Naive thymus-derived CD4-positive, alpha-beta T cell (primary cell): ENCODE measurements around the gene OR51A7. TPM values are rescaled to one million over a fixed set of nuclear protein-coding genes. Genes with fewer than 3 reads are reported as not detected.
"Not testable (repeated sequence)": the region's sequence is repeated elsewhere in the genome, so short reads cannot be mapped to it uniquely, and the experiment has no call there.

Experiments used
- ATAC-seq: fragments of 150-1000 bp; cut with Tn5 transposase; 2 replicates; pipeline ENCODE4 v1.10.0; 2021; ENCODE audit warnings: mild to moderate bottlenecking, moderate library complexity
- CTCF ChIA-PET: fragments of 350-600 bp; sonication (Branson Sonifier 250); formaldehyde crosslinking; loops from one replicate; lab custom pipeline; 2021; ENCODE audit warnings: antibody characterized with exemption; lab: Charles Lee
- POLR2A ChIA-PET: fragments of 350-600 bp; sonication (Branson Sonifier 250); formaldehyde crosslinking; loops from one replicate; lab custom pipeline; 2021; ENCODE audit warnings: antibody characterized with exemption, inconsistent platforms; lab: Charles Lee
- DNase-seq, 9 donors: peaks; one replicate each; pipeline versions ENCODE4 v3.0.0 to v3.0.0-alpha.2; 2020 to 2022; ENCODE audit warnings: mixed read lengths in 1 of 9
- H3K27ac ChIP-seq: one replicate; pipeline ENCODE4 v1.7.0; 2013; ENCODE audit warnings: mild to moderate bottlenecking, low read depth, low read length, moderate library complexity
- H3K27me3 ChIP-seq, 2 donors: one replicate each; pipeline ENCODE4 v1.7.0; 2013; ENCODE audit warnings: low read length in 2 of 2, mild to moderate bottlenecking in 2 of 2, moderate library complexity in 2 of 2; ENCODE audit not compliant: control insufficient read depth in 2 of 2, insufficient read depth in 2 of 2
- H3K36me3 ChIP-seq, 3 experiments: 1 replicate in 2 of 3; 2 replicates in 1 of 3; pipeline ENCODE4 v1.7.0; 2013; ENCODE audit warnings: low read length in 3 of 3, mild to moderate bottlenecking in 3 of 3, moderate library complexity in 1 of 3; ENCODE audit not compliant: insufficient read depth in 3 of 3, control insufficient read depth in 2 of 3
- H3K4me1 ChIP-seq, 2 donors: one replicate each; pipeline ENCODE4 v1.7.0; 2013; ENCODE audit warnings: low read length in 2 of 2, mild to moderate bottlenecking in 2 of 2, moderate library complexity in 1 of 2; ENCODE audit not compliant: control insufficient read depth in 2 of 2, insufficient read depth in 2 of 2
- H3K4me3 ChIP-seq: 2 replicates; pipeline ENCODE4 v1.7.0; 2013; ENCODE audit warnings: mild to moderate bottlenecking, low read length
- H3K9me3 ChIP-seq, 3 experiments: 1 replicate in 2 of 3; 2 replicates in 1 of 3; pipeline ENCODE4 v1.7.0; 2013; ENCODE audit warnings: low read length in 3 of 3; ENCODE audit not compliant: control insufficient read depth in 2 of 3
- H3K27ac Mint-ChIP-seq, 9 donors: one replicate each; pipeline ENCODE4 v1.8.0; 2020 to 2022; ENCODE audit warnings: mixed read lengths in 9 of 9, mild to moderate bottlenecking in 8 of 9, moderate library complexity in 5 of 9, inconsistent platforms in 2 of 9
- H3K27me3 Mint-ChIP-seq, 5 donors: one replicate each; pipeline ENCODE4 v1.8.0; 2021 to 2022; ENCODE audit warnings: mixed read lengths in 5 of 5, mild to moderate bottlenecking in 1 of 5
- H3K36me3 Mint-ChIP-seq, 5 donors: one replicate each; pipeline ENCODE4 v1.8.0; 2020 to 2022; ENCODE audit warnings: mixed read lengths in 5 of 5, mild to moderate bottlenecking in 3 of 5, inconsistent platforms in 1 of 5
- H3K4me1 Mint-ChIP-seq, 7 donors: one replicate each; pipeline ENCODE4 v1.8.0; 2020 to 2022; ENCODE audit warnings: mixed read lengths in 7 of 7, mild to moderate bottlenecking in 3 of 7, inconsistent platforms in 1 of 7
- H3K4me3 Mint-ChIP-seq, 10 donors: one replicate each; pipeline ENCODE4 v1.8.0; 2020 to 2022; ENCODE audit warnings: mild to moderate bottlenecking in 10 of 10, mixed read lengths in 10 of 10, moderate library complexity in 6 of 10, inconsistent platforms in 2 of 10
- H3K9me3 Mint-ChIP-seq, 11 donors: one replicate each; pipeline ENCODE4 v1.8.0; 2020 to 2022; ENCODE audit warnings: mixed read lengths in 11 of 11, mild to moderate bottlenecking in 4 of 11, inconsistent platforms in 1 of 11, moderate library complexity in 1 of 11
- intact Hi-C, 2 donors: fragments of 100-400 bp; cut with micrococcal nuclease; formaldehyde crosslinking; loops; one replicate each; pipeline ENCODE4 v1.15.1; 2023
- polyA plus RNA-seq, 2 donors: library from polyadenylated mRNA; unstranded; fragments of 300-500 nt; fragmentation: Illumina TruSeq; gene quantifications; one replicate each; pipeline ENCODE4 v1.2.3, GENCODE V29; 2021
- total RNA-seq, 6 experiments: library from RNA in 5 of 6; stranded (reverse) in 5 of 6; gene quantifications; 1 replicate in 5 of 6; 2 replicates in 1 of 6; pipeline ENCODE4 v1.2.3 and lab custom pipeline; 2021 to 2026

Gene OR51A7
- total and polyA plus RNA-seq, 7 experiments from 2014 or later, result not detected

DNA sequence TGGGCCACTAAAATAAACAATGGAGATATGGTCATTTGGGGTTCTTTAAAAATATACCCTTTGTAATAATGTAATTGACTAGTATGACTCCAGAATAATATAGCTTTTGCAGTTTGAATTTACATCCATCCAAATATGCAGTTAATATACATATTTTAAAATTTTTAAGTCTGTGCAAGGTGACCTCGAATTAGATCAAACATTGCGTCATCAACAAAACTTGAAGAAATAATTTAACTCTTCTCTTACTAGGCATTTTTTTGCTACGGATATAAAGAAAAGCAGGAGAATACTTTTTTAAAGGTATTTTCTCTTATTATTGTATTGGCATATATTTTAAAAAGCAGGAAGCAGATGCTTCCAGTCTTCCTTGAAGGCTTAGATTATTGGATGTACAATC lies 33.2 kb downstream of the OR51A7 start:
- Mint-ChIP-seq H3K9me3 (peaks cover 0 to 8% (median 0%) of the 10 kb centered on the region in 11 donors), H3K36me3 (no peaks in the 10 kb centered on the region), H3K4me1 (no peaks in the 10 kb centered on the region), H3K27ac (no peak overlapping the region), H3K4me3 (no peak overlapping the region), H3K27me3 (peaks cover 0 to 9% (median 0%) of the 10 kb centered on the region in 5 donors)
- Histone ChIP-seq H3K4me3 (no peak overlapping the region), H3K4me1 (no peaks in the 10 kb centered on the region), H3K27ac (no peak overlapping the region), H3K36me3 (no peaks in the 10 kb centered on the region), H3K27me3 (no peaks in the 10 kb centered on the region), H3K9me3 (no peaks in the 10 kb centered on the region)
- intact Hi-C loops, result no loop called here
- ATAC-seq, result no peak
- ChIA-PET CTCF (no interaction called here), POLR2A (no interaction called here)
- no peak for DNase-seq

DNA sequence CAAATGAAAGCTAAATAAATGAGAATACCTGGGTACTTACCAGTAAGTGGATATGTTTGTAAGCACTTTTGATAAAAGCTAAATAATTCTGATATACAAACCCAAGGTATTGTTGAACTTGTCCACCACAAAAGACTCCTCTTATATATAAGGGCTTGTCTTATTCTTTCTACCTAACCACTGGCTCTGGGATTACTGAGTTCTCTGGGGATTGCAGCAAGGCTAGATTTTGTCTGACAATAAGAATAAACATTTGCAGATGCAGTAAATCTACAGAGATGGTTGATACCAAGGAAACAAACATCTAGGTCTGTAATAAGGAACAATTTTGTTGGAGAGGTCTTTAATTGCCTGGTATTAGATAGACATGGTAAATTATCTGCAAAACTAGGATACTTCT lies 43.9 kb downstream of the OR51A7 start, which contains the start of gene OR51A4:
TSS of gene OR51A4 (minus strand) at position 101 of the 400 bp plus-strand sequence. CDS start 505 bp downstream, outside the sequence.
- DNase-seq (no peak), ATAC-seq (no peak)
- Mint-ChIP-seq H3K4me1 (no peaks in the 10 kb centered on the region), H3K4me3 (no peak within 1 kb of the TSS), H3K27ac (no peak within 1 kb of the TSS), H3K36me3 (no peaks in the 10 kb centered on the region), H3K27me3 (peaks cover 0 to 15% (median 4%) of the 10 kb centered on the region in 5 donors), H3K9me3 (peaks cover 0 to 2% (median 0%) of the 10 kb centered on the region in 11 donors)
- no peak within 1 kb of the TSS for H3K27ac ChIP-seq
- no peaks in the 10 kb centered on the region for H3K27me3 ChIP-seq
- H3K4me3 ChIP-seq, result no peak within 1 kb of the TSS
- ChIA-PET POLR2A (no interaction called here), CTCF (no interaction called here)
- intact Hi-C loops, result no loop called here
- H3K9me3 ChIP-seq, result no peaks in the 10 kb centered on the region
- H3K36me3 ChIP-seq, result no peaks in the 10 kb centered on the region
- no peaks in the 10 kb centered on the region for H3K4me1 ChIP-seq

DNA sequence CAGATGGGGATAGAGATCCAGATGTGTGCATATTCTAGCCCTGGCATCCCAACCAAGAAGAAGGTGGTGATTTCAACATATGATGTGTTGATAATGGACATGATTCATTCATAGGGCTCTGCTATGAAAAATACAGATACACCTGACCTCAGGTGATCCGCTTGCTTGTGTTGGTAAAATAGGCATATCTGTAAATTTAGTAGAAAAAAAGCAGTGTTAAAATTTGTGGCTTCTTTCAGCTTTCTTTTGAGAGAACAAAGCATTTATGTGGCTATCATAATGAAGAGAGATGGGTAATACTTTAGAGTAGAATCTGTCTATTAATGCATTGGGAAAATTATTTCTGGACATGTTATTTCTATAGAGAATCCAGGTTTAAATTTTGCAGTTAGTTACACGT lies 52.0 kb downstream of the OR51A7 start, which contains the start of gene OR51A2:
TSS of gene OR51A2 (minus strand) at position 101 of the 400 bp plus-strand sequence. CDS start at position 101, 0 bp downstream.
- H3K9me3 ChIP-seq, POLR2A ChIA-PET, H3K4me3 ChIP-seq, H3K27me3 ChIP-seq, H3K4me3 Mint-ChIP-seq, H3K27me3 Mint-ChIP-seq, H3K4me1 ChIP-seq, ATAC-seq, H3K27ac ChIP-seq, CTCF ChIA-PET, H3K4me1 Mint-ChIP-seq, H3K27ac Mint-ChIP-seq, DNase-seq, H3K9me3 Mint-ChIP-seq, H3K36me3 ChIP-seq, H3K36me3 Mint-ChIP-seq: not testable (repeated sequence)
- intact Hi-C loops, result loop anchor here in 1 of 2 donors (1.0 to 10.0 kb wide), 2 partner anchors 9 to 59 kb away; no protein-coding TSS in a partner anchor

DNA sequence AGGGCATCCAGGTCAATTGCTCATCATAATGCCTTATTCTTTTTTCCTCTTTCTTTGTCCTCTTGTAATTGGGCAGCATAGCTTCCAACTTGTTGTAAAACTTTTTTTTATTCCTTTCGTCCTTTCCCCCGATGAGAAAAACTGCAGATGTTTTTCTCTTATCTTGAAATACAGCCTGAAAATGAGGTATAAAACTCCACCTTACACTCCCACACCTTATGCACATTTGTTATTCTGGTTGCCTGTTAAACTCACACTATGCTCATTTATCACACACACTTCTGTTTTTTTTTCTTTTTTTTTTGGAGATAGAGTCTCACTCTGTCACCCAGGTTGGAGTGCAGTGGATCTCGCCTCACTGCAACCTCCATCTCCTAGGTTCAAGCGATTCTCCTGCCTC lies 53.8 kb downstream of the OR51A7 start:
- Mint-ChIP-seq H3K9me3 (peaks cover 0 to 6% (median 0%) of the 10 kb centered on the region in 11 donors), H3K27me3 (peaks cover 0 to 6% (median 0%) of the 10 kb centered on the region in 5 donors), H3K4me1 (no peaks in the 10 kb centered on the region), H3K27ac (no peak overlapping the region), H3K36me3 (peaks cover 0 to 5% (median 0%) of the 10 kb centered on the region in 5 donors), H3K4me3 (no peak overlapping the region)
- Histone ChIP-seq H3K27me3 (no peaks in the 10 kb centered on the region), H3K9me3 (no peaks in the 10 kb centered on the region), H3K27ac (no peak overlapping the region), H3K4me1 (no peaks in the 10 kb centered on the region), H3K4me3 (no peak overlapping the region), H3K36me3 (no peaks in the 10 kb centered on the region)
- ATAC-seq, result no peak
- ChIA-PET CTCF (no interaction called here), POLR2A (no interaction called here)
- no peak for DNase-seq
- intact Hi-C loops, result loop anchor here in 1 of 2 donors (10.0 kb wide), 1 partner anchor 57 kb away; no protein-coding TSS in a partner anchor

Other genes starting within 250 kb of the OR51A7 start
- gene OR51E2, start 205.9 kb upstream of the OR51A7 start, total RNA-seq, result not detected
- not detected for gene OR51E2, start 205.9 kb upstream of the OR51A7 start, polyA plus RNA-seq
- not detected for gene MMP26, start 199.0 kb upstream of the OR51A7 start, total RNA-seq
- gene MMP26, start 199.0 kb upstream of the OR51A7 start, polyA plus RNA-seq, result not detected
- gene OR51F1, start 133.8 kb upstream of the OR51A7 start, total RNA-seq, result not detected
- gene OR51F1, start 133.8 kb upstream of the OR51A7 start, polyA plus RNA-seq, result not detected
- not detected for gene OR52R1, start 99.4 kb upstream of the OR51A7 start, total RNA-seq
- not detected for gene OR52R1, start 99.4 kb upstream of the OR51A7 start, polyA plus RNA-seq
- not detected for gene OR51F2, start 82.5 kb upstream of the OR51A7 start, total RNA-seq
- gene OR51F2, start 82.5 kb upstream of the OR51A7 start, polyA plus RNA-seq, result not detected
- not detected for gene OR51S1, start 54.6 kb upstream of the OR51A7 start, total RNA-seq
- gene OR51S1, start 54.6 kb upstream of the OR51A7 start, polyA plus RNA-seq, result not detected
- gene OR51T1, start 21.9 kb upstream of the OR51A7 start, total RNA-seq, result not detected
- gene OR51T1, start 21.9 kb upstream of the OR51A7 start, polyA plus RNA-seq, result not detected
- not detected for gene OR51G2, start 15.6 kb downstream of the OR51A7 start, total RNA-seq
- gene OR51G2, start 15.6 kb downstream of the OR51A7 start, polyA plus RNA-seq, result not detected
- not detected for gene OR51G1, start 20.6 kb downstream of the OR51A7 start, total RNA-seq
- gene OR51G1, start 20.6 kb downstream of the OR51A7 start, polyA plus RNA-seq, result not detected
- gene OR51A4, start 43.8 kb downstream of the OR51A7 start, total RNA-seq, result not detected
- not detected for gene OR51A4, start 43.8 kb downstream of the OR51A7 start, polyA plus RNA-seq
- not detected for gene OR51A2, start 51.9 kb downstream of the OR51A7 start, total RNA-seq
- gene OR51A2, start 51.9 kb downstream of the OR51A7 start, polyA plus RNA-seq, result not detected
- not detected for gene OR51L1, start 91.1 kb downstream of the OR51A7 start, total RNA-seq
- not detected for gene OR51L1, start 91.1 kb downstream of the OR51A7 start, polyA plus RNA-seq
- gene OR52J3, start 142.7 kb downstream of the OR51A7 start, total RNA-seq, result not detected
- gene OR52J3, start 142.7 kb downstream of the OR51A7 start, polyA plus RNA-seq, result not detected
- gene OR52E2, start 155.8 kb downstream of the OR51A7 start, total RNA-seq, result not detected
- gene OR52E2, start 155.8 kb downstream of the OR51A7 start, polyA plus RNA-seq, result not detected
- gene OR52E1, start 165.8 kb downstream of the OR51A7 start, total RNA-seq, result not detected
- gene OR52E1, start 165.8 kb downstream of the OR51A7 start, polyA plus RNA-seq, result not detected
- not detected for gene OR52A5, start 234.6 kb downstream of the OR51A7 start, total RNA-seq
- gene OR52A5, start 234.6 kb downstream of the OR51A7 start, polyA plus RNA-seq, result not detected